HG03469 (cell line): ENCODE data around the gene MARF1.
"Not testable (repeated sequence)": the region's sequence is repeated elsewhere in the genome, so short reads cannot be mapped to it uniquely, and the experiment has no call there.

ENCODE experiments used
- ATAC-seq: cut with Tn5 transposase; IDR thresholded peaks from one replicate; pipeline ENCODE4 v1.9.1; 2021; ENCODE audit warnings: mild to moderate bottlenecking, moderate library complexity, moderate number of reproducible peaks; ENCODE audit not compliant: unreplicated experiment

The MARF1 gene

DNA sequence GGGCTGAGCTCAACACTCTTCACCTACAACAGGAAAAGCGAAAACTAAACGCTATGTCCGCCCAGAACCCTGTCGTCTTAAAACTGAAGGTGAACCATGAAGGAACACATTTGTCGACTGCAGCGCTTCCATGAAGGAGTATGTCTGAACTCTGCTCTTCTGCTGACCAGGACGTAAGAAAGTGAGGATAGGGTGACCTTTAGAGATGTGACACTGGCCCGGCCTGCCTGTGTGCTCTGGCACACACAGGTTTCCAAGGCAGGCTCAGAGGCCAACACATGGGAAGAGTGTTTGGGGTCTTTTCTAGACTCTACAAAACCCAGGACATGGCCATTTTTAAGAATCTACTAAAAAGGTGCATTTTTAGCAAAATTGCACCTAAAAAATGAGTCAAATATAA, 21.1 kb downstream of the MARF1 start:
- no peak for ATAC-seq

DNA sequence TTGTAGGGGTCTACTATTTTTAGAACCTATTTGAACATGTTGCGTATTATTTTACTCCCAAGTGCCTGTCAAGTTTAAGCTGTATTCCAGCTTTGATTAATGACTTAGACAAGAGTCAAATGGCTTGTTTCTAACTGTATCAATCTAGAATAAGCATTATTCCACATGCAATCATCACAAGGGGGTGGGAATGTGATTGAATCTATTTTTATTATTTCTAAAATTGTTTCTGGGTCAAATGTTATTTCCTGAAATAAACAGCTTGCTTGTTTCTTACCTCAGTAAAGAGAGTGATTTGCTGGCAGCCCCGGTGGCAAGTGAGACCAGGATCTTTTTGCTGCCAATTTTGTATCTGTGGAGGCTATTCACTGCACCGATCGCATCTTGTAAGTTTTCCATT, 21.5 kb downstream of the MARF1 start:
- no peak for ATAC-seq

DNA sequence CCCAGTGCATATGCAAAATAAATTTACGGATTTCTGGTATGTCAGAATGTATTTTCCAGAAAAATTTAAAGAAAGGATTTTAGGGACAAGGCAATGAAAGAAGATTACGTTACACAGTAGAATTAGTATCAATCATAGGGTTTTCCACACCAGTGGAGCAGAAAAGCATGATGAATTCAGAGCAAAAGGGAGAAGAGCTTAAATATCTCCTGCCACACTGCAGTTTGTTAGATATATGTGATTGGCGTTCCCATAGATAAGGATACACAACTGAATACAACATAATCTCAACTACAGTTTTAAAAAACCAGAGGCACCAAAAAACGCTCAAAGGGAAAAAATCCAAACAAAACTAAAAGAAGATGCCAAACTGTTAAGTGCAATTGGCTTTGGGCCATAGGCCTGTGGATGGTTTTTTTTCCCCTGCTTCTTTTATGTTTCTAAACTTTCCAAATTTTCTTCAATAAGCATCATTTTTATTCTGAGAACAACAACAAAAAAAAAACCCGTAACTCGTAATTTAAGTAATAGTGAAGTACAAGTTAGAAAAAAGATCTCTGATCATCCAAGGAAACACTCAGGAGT, 22.3 kb downstream of the MARF1 start:
- no peak for ATAC-seq

DNA sequence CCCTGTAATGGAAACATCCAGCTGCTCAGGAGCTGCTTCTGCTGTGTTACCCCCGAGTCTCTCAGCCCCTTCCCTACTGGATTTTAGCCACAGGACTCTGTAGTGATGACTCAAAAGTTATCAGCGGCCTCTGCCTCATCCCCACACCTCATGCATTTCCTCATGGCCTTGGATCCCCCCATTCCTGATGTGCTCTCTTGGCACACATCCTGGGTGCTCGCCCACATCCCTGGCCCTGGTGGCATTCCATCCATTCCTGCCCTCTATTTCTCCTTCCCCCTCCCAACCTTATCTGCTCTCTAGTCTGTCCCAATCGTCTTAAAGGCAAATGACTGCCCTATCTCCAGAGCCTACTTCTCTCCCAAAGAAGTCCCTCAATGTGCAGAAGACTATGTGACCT, 24.6 kb downstream of the MARF1 start:
- ATAC-seq, result no peak

DNA sequence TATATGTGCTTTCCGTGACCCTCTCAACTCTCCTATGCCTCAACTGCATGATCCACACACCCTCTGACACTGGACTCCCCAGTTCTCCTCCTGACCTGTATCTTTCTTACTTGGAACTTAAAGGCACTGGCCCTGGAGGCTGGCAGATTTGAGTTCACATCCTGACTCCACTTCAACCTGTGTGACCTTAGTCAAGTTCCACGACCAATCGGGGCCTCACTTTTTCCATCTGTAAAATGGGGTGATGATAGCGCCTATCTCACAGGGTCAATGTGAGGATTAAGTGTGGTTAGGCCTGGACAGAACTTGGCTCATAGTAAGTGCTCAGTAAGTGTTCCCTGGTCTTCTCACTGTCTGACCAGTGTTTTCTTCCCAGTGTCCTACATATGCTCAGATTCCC, 25.1 kb downstream of the MARF1 start:
- ATAC-seq, result no peak

DNA sequence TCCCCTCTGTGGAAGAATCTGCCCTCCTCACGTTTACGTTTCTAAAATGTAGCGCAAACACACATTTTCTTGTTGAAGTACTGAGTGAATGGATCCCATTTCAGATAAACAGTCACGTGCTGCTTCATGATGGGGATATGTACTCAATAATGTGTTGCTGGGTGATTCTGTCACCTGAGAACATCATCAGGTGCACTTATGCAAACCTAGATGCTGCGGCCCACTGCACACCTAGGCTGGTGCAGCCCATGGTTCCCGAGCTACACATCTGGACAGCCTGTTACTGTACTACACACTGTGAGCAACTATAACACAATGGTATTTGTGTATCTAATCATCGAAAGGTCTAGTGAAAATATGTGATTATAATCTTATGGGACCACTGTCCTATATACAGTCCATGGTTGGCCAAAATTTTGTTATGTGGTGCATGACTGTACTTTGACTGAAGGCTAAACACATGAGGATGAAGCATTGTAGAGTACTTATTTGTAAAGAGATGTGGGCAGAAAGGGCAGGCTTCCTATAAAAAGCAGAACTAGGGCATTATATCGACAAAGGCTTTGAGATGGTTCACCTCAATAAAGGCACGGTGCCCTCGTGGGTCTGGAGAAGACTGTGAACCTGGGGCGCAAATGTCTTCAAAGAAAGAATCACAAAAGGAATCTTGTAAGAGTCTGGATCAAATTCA, 26.3 kb downstream of the MARF1 start:
- ATAC-seq, result no peak

DNA sequence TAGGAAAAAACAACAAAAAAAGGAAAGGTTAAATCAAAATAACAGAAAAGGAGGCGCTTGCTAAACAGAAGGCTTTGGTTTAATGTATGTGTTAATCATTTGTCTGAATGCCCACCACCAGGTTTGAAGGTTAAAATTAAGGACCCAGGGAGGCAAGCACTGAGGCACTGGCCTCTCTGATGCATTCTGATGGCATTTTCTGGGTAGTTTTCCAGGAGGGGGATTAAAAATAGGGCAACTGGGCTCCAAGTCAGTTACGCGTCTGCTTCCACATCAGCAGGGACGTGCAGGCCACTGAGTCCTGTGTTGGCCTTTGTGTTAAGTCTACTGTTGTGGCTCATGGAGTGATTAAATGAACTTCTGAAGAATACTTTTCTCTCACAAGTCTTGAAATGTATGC, 26.9 kb downstream of the MARF1 start:
- ATAC-seq, result no peak

DNA sequence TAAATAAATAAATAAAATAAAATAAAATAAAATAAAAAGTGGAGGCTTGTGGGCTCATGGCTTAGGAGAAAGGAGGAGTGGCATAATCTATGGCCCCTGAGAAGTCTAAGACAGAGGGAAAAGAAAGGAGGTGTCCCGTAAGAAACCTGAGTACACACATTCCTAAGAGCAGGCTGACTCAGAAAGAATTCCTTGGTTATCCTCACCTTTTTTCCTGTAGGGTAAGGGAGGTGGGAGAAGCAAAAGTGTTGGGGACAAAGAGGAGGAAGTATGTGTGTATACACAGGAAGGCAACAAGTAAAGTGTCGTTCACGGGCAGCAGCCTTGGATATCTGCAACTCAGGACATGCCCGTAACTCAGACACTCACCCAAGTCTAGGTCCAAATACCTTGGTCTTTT, 29.3 kb downstream of the MARF1 start:
- ATAC-seq, result no peak

DNA sequence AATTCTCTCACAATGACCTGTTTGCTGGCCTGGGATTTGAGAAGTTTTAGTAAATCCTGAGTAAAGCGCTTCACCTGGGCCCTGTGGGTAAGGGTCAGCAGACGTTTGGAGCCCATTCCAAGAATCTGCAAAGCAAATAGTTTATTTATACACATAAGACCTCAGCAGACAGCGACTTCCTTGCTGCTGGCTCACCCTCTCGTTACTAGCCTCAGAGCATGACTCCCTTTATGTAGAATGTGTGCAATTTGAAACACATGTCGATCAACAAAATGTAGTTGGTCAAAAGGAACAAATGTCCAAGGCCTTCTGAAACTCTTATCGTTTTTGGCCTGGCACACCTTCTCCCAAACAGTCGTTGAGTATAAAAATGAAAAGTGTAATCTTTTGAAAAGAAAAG, 31.3 kb downstream of the MARF1 start:
- no peak for ATAC-seq

DNA sequence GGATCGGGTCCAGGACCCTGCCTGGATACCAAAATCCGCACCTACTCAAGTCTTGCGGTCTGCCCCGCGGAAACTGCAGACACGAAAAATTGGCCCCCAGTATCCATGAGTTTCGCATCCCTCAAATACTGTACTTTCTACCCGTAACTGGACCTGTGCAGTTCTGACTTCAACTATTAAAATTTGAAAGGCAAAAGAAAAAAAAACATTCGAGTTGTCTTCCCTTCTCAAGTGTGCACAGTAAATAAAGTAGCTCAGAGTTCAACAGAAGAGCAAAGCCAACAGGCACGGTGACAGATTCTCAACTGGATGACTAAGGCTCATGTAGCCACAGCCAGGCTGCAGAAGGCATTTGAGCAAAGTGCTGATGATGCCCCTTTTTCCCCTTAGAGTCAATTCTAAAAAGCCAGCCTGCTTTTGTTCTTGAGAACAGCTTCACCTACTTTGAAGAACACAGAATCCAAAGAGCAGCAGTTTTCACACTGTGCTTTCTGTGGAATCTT, 32.5 kb downstream of the MARF1 start:
- ATAC-seq, result no peak

DNA sequence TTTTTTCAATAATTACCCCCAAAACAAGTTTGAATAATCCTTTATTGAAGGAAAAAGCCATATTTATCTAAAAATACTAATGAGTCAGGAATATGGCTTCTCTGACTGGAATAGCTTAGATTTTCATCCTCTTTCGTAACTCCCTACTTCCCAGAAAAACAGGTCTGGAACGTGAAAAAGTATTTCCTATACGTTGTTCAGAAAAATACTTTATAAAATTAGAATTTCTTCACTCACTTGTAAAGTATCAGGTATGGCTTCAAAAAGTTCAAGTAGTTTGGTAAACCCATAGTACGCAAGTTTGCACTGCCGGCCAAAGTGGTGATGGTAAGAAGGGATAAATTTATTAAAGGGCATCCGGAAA, 33.7 kb downstream of the MARF1 start:
- ATAC-seq, result no peak

DNA sequence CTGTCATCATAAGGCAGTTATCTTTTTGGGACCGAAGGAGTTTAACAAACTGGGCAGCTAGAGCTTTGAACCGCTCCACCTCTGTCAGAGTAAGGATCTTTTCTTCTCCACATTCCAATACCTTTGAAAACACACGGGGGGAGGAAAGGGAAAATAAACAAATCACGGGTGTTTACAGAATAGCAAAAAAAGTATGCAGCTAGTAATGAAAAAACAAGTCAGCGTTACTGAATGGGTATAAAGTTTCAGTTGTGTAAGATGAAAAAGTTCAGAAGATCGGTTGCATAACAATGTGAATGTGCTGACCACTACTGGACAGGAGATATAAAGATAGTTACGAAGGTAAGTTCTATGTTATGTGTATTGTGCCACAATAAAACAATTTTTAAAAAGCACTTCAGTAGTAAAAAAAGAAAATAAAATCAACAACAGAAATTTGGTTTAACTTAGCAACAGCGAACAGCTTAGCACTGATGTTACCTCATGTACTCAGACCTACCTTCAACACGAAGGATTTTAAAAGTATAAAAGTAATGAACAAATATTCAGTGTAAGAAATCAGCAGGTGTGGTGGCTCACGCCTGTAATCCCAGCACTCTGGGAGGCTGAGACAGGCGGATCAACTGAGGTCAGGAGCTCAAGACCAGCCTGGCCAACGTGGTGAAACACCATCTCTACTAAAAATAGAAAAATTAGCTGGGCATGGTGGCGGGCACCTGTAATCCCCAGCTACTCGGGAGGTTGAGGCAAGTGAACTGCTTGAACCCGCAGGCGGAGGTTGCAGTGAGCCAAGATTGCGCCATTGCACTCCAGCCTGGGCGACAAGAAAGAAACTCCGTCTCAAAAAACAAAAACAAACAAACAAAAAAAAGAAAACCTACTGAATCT, 34.3 kb downstream of the MARF1 start:
- no peak for ATAC-seq

DNA sequence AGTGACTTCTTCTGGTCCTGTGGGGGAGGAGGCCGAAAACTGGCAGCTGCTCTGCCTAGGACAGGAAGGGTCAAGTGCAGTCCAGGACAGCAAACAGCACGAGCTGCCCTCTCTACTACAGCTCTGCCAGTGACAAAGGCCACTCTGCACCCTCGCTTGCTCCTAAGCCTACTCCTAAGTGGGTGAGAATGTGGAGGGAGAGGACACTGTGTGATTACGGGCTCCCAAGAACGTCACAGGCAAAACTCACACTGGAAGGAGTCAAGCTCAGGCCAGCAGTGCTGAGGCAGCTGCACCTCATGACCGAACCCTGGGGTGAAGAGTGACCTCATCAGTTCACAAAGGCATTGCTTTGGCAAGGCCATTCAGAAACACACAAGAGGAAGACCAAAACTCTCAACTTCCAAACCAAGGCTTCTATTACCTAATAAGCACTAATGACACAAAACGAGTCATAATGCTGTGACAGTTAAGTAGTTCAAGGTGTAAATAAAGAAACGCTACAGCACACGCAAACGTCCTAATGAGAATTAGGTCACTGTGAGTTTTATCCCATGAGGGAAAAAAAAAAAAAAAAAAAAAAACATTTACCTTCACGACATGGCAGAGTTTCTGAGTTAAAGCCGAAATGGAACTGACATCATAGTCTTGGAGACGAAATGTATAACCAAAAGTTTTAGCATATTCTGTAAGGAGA, 35.1 kb downstream of the MARF1 start:
- no peak for ATAC-seq

DNA sequence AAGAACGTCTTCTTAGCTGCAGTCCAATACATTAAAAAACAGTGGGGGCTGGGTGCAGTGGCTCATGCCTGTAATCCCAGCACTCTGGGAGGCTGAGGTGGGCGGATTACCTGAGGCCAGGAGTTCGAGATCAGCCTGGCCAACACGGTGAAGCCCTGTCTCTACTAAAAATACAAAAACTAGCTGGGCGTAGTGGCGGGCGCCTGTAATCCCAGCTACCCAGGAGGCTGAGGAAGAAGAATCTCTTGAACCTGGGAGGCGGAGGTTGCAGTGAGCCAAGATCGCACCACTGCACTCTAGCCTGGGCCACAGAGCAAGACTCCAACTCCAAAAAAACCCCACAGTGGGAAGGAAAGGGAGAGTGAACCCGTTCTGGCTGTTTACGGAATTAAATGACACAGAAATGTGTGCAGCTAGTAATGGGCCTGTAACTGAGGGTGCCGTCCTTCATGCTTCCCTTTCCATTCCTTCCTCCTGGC, 35.7 kb downstream of the MARF1 start:
- not testable (repeated sequence) for ATAC-seq

DNA sequence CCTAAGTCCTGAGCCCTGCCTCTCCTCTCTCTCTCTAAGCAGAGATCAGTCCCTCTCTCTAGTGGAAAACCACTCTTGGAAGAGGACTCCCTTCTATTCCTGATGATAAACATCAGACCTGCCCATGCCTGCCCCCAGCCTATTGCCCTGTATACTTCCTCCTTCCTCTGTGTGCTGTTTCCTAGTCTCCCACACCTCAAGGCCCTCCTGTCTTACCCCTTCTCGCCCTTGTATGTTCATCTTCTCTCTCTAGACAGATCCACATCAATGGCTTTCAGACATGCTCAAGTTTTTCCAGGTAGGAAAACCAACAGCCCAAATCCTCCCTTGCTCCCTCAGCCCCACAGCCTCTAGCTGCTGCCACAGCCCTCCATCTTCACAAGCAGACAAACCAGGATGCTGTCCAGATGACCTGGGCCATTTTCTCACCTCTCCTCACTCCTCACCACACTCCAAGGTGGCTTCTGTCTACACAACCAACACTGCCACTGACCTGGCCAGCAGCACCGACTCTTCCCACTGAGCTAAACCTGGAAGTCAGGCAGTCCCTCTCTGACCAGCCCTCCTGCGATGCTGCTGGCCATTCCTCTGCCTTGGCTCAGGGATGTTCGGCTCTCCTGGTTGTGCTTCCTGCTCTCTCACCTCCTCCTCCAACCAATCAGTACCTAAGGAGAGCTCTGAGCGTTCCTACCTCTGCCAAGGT, 36.3 kb downstream of the MARF1 start:
- ATAC-seq, result no peak

DNA sequence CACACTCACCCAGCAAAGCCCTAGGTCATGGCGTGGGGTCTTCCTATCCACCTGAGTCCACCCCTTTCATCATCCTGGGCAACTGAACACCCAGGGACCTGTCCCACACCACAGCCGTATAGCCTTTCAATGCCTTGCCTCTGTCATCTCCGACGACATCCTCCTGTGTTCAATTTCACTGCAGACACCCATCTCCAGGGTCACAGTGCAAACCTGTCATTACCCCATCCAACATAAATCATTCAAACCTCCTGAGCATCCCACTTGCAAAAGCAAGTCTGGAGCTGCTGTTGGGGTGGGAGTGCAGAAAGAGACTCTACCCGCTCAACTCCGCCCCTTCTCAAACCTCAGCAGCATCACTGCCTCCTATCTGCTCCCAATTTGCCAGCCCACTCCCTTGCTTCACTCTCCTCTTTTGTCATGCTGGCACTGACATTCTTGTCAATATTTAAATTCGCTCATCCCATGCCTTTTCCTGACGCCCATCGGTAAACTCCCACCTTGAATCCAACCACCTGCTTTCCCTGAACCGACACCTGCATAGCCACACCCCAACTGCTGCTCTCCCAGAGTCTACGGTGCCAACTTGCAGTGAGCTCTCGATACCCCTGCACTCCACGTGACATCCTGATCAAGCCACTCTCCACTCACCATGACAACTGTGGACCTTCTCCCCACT, 37.0 kb downstream of the MARF1 start:
- no peak for ATAC-seq

DNA sequence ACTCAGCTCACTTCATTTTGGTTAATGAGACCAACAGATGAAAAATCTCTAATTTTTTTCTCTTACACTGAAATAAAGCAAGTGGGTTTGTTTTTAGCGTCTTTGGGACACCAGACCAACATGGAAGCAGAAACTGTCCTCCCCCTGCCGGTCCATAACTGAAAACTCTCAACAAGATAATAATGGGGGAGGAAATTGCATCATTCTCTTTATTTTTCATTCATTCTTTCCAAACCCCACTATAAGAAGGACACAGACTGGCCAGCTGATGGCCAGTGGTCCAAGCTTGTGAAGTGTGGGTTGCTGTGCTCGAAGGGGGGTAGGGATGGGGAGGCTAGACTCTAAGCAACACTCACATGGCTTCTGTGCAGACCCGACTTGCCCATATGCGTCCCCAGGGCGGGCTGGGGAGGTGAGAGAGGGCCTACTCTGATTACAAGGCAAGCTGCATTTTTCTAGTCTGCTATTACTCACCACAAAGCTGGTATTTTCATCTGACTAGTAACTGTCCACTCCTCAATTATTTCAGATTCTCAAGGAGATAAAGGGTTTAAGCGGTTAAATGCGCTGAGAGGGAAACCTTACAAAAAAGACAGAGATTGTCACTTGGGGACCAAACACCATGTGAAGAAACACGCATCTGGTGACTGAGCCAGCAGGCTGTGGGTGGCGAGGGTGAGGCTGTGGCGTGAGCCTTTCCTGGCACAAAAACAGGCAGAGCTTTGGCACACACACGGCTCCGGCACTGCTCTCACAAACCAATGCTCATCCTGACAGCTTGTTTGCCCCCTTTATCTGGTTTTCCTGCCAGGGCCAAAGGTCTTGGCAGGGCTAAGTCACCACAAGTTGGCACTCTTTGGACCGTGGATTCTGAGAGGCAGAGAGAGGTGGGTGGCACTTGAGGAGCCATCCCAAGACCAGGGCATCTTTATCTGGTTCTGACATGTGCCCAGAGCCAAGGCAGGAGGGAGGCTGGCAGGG, 38.2 kb downstream of the MARF1 start:
- no peak for ATAC-seq

DNA sequence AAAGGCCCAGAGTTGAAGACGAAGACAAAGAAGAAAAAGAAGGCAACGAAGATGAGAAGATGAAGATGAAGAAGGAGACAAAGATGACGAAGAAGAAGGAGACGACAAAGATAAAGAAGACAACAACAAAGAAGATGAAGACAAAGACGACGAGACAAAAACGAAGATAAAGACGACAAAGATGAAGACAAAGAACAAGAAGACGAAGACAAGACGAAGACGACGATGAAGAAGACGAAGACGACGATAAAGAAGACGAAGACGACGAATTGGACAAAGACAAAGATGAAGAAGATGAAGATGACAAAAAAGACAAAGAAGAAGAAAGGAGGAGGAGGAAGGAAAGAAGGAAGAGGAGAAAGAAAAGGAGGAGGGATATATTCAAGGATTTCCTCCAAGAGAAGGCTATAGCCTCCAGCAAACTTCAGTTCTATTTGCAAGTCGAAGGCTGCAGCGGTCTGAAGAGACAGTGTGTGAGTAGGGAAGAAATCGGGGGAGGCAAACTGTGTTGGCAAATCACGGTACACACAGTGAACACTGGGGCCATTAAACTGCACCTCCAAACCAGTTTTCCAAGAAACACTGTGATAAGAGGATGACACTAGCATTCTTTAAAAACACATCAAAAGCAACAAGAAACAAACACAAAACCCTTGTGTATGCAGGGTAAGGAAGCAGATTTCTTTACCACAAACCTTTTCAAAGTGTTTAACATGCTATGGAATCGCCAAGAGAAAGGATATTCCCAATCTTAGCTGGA, 40.5 kb downstream of the MARF1 start:
- no peak for ATAC-seq
